Measurements from ENCODE around the gene PTK6.

PTK6 gene

DNA sequence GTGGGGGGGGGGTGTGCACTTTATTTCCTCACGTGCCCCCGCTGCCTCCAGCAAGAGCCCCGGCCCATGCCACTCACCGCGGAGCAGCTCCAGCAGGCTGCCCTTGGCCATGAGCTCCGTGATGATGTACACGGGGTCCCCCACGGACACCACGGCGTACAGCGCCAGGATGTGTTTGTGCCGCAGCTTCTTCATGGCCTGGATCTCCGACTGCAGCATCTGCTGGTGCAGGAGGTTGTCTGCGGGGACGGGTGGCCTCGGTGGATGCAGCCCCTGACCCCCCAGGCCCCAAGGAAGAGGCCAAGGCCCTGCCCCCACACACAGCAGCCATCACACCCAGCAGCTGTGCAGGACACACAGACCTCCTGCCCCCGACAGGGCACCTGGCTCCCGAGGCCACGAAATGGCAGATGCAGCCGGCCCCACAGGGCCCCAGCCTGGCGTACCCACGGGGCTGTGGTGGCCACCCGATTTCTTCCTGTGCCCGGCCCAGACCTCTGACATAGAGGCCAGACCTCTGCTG lies 4.7 kb downstream of the PTK6 start:
- H3K79me2 ChIP-seq (ENCODE audit: control insufficient read depth, low read length), result no peaks in the 10 kb centered on the region
- H3K27me3 ChIP-seq (ENCODE audit: control insufficient read depth, low read length), result peaks cover 15% of the 10 kb centered on the region
- no peak overlapping the region for H3K27ac ChIP-seq (ENCODE audit: low read depth, low read length)
- no peaks in the 10 kb centered on the region for H3K9me3 ChIP-seq (ENCODE audit: control insufficient read depth, insufficient read depth, low read length)
- H3K9me2 ChIP-seq (replicated peaks; ENCODE audit: control insufficient read depth, low read length), result no peaks in the 10 kb centered on the region
- no peaks in the 10 kb centered on the region for H3K36me3 ChIP-seq (ENCODE audit: control insufficient read depth, low read length)
- no peaks in the 10 kb centered on the region for H4K20me1 ChIP-seq (ENCODE audit: control insufficient read depth, insufficient read depth, low read depth, low read length)
- H3K4me2 ChIP-seq (ENCODE audit: low read length), result no peak overlapping the region
- H3K4me1 ChIP-seq (ENCODE audit: control insufficient read depth, low read length), result peaks cover 12% of the 10 kb centered on the region
- H3K4me3 ChIP-seq (ENCODE audit: low read length), result no peak overlapping the region
- no peak for TF ChIP-seq EZH2phosphoT487 (IDR thresholded peaks at IDR 0.05; ENCODE audit: borderline replicate concordance, low read length)
- TF ChIP-seq, protein P1, sequence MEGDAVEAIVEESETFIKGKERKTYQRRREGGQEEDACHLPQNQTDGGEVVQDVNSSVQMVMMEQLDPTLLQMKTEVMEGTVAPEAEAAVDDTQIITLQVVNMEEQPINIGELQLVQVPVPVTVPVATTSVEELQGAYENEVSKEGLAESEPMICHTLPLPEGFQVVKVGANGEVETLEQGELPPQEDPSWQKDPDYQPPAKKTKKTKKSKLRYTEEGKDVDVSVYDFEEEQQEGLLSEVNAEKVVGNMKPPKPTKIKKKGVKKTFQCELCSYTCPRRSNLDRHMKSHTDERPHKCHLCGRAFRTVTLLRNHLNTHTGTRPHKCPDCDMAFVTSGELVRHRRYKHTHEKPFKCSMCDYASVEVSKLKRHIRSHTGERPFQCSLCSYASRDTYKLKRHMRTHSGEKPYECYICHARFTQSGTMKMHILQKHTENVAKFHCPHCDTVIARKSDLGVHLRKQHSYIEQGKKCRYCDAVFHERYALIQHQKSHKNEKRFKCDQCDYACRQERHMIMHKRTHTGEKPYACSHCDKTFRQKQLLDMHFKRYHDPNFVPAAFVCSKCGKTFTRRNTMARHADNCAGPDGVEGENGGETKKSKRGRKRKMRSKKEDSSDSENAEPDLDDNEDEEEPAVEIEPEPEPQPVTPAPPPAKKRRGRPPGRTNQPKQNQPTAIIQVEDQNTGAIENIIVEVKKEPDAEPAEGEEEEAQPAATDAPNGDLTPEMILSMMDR (IDR thresholded peaks at IDR 0.05; ENCODE audit: low read depth, low read length, poor library complexity, severe bottlenecking), result no peak
- H3F3A ChIP-seq (ENCODE audit: control insufficient read depth, insufficient read depth), result peaks cover 3% of the 10 kb centered on the region; the same call in 1 of the 2 replicates

DNA sequence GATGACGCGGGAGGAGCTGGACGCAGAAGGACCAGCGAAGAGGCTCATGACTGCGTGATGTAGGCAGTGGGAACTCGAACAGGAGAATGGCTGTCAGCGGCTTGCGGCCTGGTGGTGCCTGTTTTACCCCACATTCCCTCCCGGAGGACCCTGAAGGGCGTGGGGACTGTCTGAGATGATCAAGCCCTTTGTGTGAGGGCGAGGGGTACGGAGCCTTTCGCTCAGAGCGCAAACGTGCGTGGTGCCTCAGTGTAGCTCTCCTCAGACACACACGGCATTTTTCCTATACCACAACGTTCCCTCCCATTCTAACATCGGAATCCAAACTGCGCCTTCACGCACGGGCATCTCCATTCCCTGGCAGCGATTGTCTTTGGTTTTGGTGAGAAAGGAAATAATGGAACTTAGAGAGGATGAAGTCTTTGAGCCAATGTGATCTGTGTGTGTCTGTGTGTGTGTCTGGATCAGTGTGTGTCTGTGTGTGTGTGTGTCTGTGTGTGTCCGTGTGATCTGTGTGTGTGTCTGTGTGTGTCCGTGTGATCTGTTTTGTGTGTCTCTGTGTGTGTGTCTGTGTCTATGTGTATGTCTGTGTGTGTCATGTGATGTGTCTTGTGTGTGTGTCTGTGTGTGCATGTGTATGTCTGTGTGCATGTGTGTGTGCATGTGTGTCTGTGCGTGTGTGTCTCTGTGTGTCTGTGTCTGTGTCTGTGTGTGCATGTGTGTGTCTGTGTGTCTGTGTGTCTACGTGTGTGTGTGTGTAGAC lies 5.3 kb downstream of the PTK6 start:
- no peak for TF ChIP-seq EZH2phosphoT487 (IDR thresholded peaks at IDR 0.05; ENCODE audit: borderline replicate concordance, low read length)
- TF ChIP-seq, protein P1 (IDR thresholded peaks at IDR 0.05; ENCODE audit: low read depth, low read length, poor library complexity, severe bottlenecking), result no peak
- H3K27ac ChIP-seq (ENCODE audit: low read depth, low read length), result no peak overlapping the region

DNA sequence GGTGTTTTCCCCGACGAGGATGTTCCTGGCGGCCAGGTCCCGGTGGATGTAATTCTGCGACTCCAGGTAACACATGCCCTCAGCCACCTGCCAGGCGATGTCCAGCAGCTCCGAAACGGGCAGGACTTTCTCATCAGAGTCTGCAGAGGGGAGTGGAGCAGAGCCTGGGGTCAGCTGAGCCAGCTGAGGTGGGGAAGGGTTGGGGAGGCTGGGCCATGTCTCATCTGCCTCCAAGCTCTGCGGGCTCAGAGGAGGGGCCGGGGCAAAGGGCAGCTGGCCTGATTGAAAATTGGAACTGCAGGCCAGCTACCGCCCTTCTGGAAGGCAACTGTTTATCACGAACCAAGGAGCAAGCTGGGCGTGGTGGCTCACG lies 6.4 kb downstream of the PTK6 start:
- Histone ChIP-seq H3K36me3 (ENCODE audit: control insufficient read depth, low read length) (no peaks in the 10 kb centered on the region), H3K4me2 (ENCODE audit: low read length) (no peak overlapping the region), H3K9me3 (ENCODE audit: control insufficient read depth, insufficient read depth, low read length) (no peaks in the 10 kb centered on the region), H3K4me3 (ENCODE audit: low read length) (no peak overlapping the region), H3K9me2 (replicated peaks; ENCODE audit: control insufficient read depth, low read length) (no peaks in the 10 kb centered on the region), H3F3A (ENCODE audit: control insufficient read depth, insufficient read depth) (peaks cover 3% of the 10 kb centered on the region; the same call in 1 of the 2 replicates), H3K4me1 (ENCODE audit: control insufficient read depth, low read length) (peaks cover 3% of the 10 kb centered on the region; the same call in 1 of the 2 replicates), H3K27me3 (ENCODE audit: control insufficient read depth, low read length) (peaks cover 20% of the 10 kb centered on the region), H3K27ac (ENCODE audit: low read depth, low read length) (no peak overlapping the region), H3K79me2 (ENCODE audit: control insufficient read depth, low read length) (no peaks in the 10 kb centered on the region), H4K20me1 (ENCODE audit: control insufficient read depth, insufficient read depth, low read depth, low read length) (no peaks in the 10 kb centered on the region)
- TF ChIP-seq, protein P1 (IDR thresholded peaks at IDR 0.05; ENCODE audit: low read depth, low read length, poor library complexity, severe bottlenecking), result no peak
- TF ChIP-seq EZH2phosphoT487 (IDR thresholded peaks at IDR 0.05; ENCODE audit: borderline replicate concordance, low read length), result no peak

More for the DNA sequence above, 5.3 kb downstream of the PTK6 start:
- Histone ChIP-seq H3K9me3 (ENCODE audit: control insufficient read depth, insufficient read depth, low read length) (no peaks in the 10 kb centered on the region), H3K4me2 (ENCODE audit: low read length) (no peak overlapping the region), H3K36me3 (ENCODE audit: control insufficient read depth, low read length) (no peaks in the 10 kb centered on the region), H4K20me1 (ENCODE audit: control insufficient read depth, insufficient read depth, low read depth, low read length) (no peaks in the 10 kb centered on the region), H3K4me3 (ENCODE audit: low read length) (no peak overlapping the region), H3K79me2 (ENCODE audit: control insufficient read depth, low read length) (no peaks in the 10 kb centered on the region), H3F3A (ENCODE audit: control insufficient read depth, insufficient read depth) (peaks cover 3% of the 10 kb centered on the region; the same call in 1 of the 2 replicates), H3K9me2 (replicated peaks; ENCODE audit: control insufficient read depth, low read length) (no peaks in the 10 kb centered on the region), H3K27me3 (ENCODE audit: control insufficient read depth, low read length) (peaks cover 20% of the 10 kb centered on the region), H3K4me1 (ENCODE audit: control insufficient read depth, low read length) (peaks cover 6% of the 10 kb centered on the region)
